AG09319 (cell line): ENCODE data around the gene MOGAT1.

Experiments
- DNase-seq: peaks from one replicate; pipeline ENCODE4 v3.0.0-alpha.2; 2010; ENCODE audit warnings: low read depth; ENCODE audit errors: extremely low read depth
- TF ChIP-seq, protein P1 (sequence below): IDR thresholded peaks from 2 replicates; pipeline ENCODE4 v1.5.1; 2011; ENCODE audit warnings: low read depth, mild to moderate bottlenecking, inconsistent platforms, low read length, moderate library complexity

Gene MOGAT1

DNA sequence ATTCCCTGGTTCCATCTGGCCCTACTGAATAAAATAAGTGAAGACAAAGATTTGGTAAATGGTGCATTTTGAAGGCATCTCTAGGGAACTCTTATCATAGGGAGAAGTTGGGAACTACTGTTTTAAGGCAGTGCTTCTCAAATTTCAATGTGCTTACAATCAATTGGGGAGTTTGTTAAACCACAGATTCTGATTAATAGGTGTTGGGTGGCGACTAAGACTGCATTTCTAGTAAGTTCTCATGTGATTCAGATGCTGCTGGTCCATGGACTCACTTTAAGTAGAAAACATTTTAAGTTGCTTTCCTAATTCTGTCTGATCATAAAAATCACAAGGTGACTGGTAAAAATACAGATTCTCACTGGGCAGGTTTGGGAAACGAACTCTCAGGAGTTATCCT, 30.1 kb upstream of the MOGAT1 start:
- no peak for DNase-seq

GRCh38 chr2:222643134-222643533, 28.3 kb upstream of the MOGAT1 start:
- TF ChIP-seq, protein P1, sequence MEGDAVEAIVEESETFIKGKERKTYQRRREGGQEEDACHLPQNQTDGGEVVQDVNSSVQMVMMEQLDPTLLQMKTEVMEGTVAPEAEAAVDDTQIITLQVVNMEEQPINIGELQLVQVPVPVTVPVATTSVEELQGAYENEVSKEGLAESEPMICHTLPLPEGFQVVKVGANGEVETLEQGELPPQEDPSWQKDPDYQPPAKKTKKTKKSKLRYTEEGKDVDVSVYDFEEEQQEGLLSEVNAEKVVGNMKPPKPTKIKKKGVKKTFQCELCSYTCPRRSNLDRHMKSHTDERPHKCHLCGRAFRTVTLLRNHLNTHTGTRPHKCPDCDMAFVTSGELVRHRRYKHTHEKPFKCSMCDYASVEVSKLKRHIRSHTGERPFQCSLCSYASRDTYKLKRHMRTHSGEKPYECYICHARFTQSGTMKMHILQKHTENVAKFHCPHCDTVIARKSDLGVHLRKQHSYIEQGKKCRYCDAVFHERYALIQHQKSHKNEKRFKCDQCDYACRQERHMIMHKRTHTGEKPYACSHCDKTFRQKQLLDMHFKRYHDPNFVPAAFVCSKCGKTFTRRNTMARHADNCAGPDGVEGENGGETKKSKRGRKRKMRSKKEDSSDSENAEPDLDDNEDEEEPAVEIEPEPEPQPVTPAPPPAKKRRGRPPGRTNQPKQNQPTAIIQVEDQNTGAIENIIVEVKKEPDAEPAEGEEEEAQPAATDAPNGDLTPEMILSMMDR, result no peak
- no peak for DNase-seq

More for the DNA sequence above, 30.1 kb upstream of the MOGAT1 start:
- TF ChIP-seq, protein P1, result no peak

- no peak for DNase-seq
- TF ChIP-seq, protein P1, result no peak
Measured at GRCh38 chr2:222646008-222646407, 25.4 kb upstream of the MOGAT1 start.

GRCh38 chr2:222649801-222650200, 21.7 kb upstream of the MOGAT1 start:
- DNase-seq, result no peak
- TF ChIP-seq, protein P1, result no peak

DNA sequence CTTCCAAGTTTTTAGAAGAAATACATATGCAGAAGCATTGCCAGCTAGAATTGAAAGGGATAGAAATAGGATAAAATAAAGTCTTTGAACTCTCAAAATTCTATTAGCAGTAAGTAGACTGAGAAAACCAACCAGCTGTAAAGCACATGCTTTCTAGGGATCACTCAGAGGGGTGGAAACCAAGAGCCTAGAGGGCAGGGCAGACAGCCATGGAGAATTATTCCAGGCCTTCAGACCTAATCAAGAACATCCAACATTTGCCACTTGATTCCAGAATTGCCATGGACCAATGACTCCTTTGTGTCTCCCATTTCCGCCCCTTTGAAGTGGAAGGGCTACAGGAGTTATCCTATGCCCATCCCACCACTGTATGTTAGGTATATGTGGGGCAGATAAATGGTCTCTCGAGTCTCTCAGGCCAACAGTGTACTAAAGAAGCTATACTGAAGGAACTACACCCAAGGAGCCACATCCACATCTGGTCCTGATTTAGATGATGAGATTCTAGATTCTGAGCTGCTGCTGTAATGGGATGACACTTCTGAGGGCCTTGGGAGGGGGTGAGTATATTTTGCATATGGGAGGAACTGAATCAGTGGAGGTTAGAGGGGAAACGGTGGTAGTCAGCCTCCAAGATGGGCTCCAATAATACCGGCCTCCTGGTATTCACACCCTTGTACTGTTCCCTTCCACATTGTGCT, 19.6 kb upstream of the MOGAT1 start:
- TF ChIP-seq, protein P1, result no peak
- DNase-seq, result peak; percentile 34

DNA sequence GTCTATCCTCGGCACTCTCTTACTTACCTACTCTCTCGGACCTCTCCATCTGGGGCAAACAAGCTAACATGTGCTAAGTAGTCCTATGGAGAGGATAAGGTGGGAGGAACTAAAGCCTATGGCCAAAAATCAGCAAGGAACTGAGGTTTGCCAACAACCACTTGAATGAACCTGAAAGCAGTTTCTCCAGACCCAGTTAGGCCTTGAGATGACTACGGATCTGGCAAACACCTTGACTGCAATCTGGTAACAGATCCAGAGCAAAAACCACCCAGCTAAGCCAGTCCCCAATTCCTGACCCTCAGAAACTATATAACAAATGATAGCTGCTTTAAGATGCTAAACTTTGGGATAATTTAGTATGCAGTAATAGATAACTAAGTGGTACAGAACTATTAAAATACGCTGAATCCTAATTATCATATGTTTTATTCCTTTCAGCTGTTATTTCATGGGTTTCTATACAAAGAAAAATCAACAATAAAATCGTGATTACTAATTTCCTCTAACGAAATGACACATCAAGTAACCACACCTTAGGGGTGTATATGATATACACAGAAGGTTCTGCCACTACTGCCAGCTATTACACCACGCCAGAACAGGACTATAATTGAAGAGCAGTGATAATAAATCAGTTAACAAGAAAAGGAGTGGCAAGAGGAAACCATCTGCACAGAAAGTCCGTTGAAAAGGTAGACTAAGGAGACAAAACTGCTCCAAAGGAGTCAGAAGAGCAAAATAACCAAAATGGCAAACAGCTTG, 18.8 kb upstream of the MOGAT1 start:
- TF ChIP-seq, protein P1, result no peak

DNA sequence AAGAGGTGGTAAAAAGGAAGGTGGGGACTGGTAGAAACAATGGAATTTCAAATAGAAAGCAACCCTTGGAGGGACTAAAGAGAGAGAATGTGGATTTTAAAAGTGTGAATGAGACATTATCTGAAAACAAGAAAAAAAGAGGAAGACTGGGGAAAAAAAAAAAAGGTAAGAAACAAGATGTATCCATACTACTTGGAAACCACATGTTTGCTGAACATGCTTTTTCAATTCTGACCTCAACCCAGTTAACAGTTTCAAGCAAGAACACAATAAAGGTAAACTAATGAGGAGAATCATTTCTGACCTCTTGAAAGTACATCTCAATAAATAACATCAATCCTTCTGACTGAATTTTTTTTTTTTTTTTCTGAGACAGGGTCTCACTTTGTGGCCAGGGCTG, 18.2 kb upstream of the MOGAT1 start:
- TF ChIP-seq, protein P1, result no peak
- no peak for DNase-seq

More for the DNA sequence above, 18.8 kb upstream of the MOGAT1 start:
- DNase-seq, result no peak
